ENCODE results near the gene TMEM232.
A peak's percentile ranks its signal among the peaks of the same experiment; 100 is the strongest.

Gene TMEM232

GRCh38 chr5:110377361-110377760 is 349.1 kb downstream of the TMEM232 start:
- H3K4me3 ChIP-seq (ENCODE audit: low read depth, low read length): no peak overlapping the region
- peak; percentile 46 for DNase-seq (ENCODE audit: low read depth)
- TF ChIP-seq CTCF (conservative IDR thresholded peaks at IDR 0.05; ENCODE audit: low read depth, low read length): no peak

GRCh38 chr5:110376281-110376951 is 350.1 kb downstream of the TMEM232 start:
- TF ChIP-seq CTCF (conservative IDR thresholded peaks at IDR 0.05; ENCODE audit: low read depth, low read length): no peak
- no peak for DNase-seq (ENCODE audit: low read depth)
- H3K4me3 ChIP-seq (ENCODE audit: low read depth, low read length): no peak overlapping the region

- no peak for DNase-seq (ENCODE audit: low read depth)
- no peak overlapping the region for H3K4me3 ChIP-seq (ENCODE audit: low read depth, low read length)
- TF ChIP-seq CTCF (conservative IDR thresholded peaks at IDR 0.05; ENCODE audit: low read depth, low read length): no peak
Observed at GRCh38 chr5:110371725-110372041, 354.8 kb downstream of the TMEM232 start.

GRCh38 chr5:110371011-110371724 is 355.3 kb downstream of the TMEM232 start:
- no peak for DNase-seq (ENCODE audit: low read depth)
- no peak for TF ChIP-seq CTCF (conservative IDR thresholded peaks at IDR 0.05; ENCODE audit: low read depth, low read length)

More at GRCh38 chr5:110371011-110371724, 355.3 kb downstream of the TMEM232 start:
- H3K4me3 ChIP-seq (ENCODE audit: low read depth, low read length): no peak overlapping the region
